HT-29 (cell line): ENCODE results near the gene GC. TPM values are rescaled to one million over a fixed set of nuclear protein-coding genes. Genes with fewer than 3 reads are reported as not detected.

Experiments used
- small RNA-seq: library from RNA; depleted of rRNA; stranded (forward); fragments of <200 nt; gene quantifications from one replicate; pipeline ENCODE3, GENCODE V24; 2014
- total RNA-seq: library from RNA; depleted of rRNA; stranded (reverse); fragments of >200 nt; shearing (Covaris generic); gene quantifications from 2 replicates; pipeline ENCODE4 v1.2.3, GENCODE V29; 2014; rRNA removed

Gene GC
- total RNA-seq, 1 experiment from 2014 or later, result not detected

Small RNAs within 50 kb of the gene (small RNA-seq; reads per million reads assigned to genes)
- gene RNA5SP163, result not detected

Other genes starting within 250 kb of the GC start
- gene NPFFR2, start 247.9 kb upstream of the GC start, total RNA-seq, result not detected in 2 replicates